ENCODE results near the gene USP15.

Gene USP15

GRCh38 chr12:62313727-62314380 is 53.6 kb downstream of the USP15 start:
- Histone ChIP-seq H3K27me3 (ENCODE audit: low read length) (no peaks in the 10 kb centered on the region), H3K36me3 (ENCODE audit: low read length) (peaks cover 50% of the 10 kb centered on the region), H3K79me2 (ENCODE audit: insufficient read depth, low read length) (peaks cover 51% of the 10 kb centered on the region), H3K9ac (ENCODE audit: low read length) (no peak overlapping the region), H3K27ac (ENCODE audit: low read depth, low read length) (no peak overlapping the region), H3K9me3 (ENCODE audit: insufficient read depth, low read length) (no peaks in the 10 kb centered on the region), H3F3A (ENCODE audit: insufficient read depth) (no peaks in the 10 kb centered on the region; the same call in 1 of the 2 replicates), H3K4me2 (ENCODE audit: low read depth, low read length, poor library complexity, severe bottlenecking) (no peak overlapping the region), H3K4me3 (ENCODE audit: insufficient read depth, low read length, poor library complexity, severe bottlenecking) (no peak overlapping the region), H2AFZ (ENCODE audit: low read depth, low read length, severe bottlenecking) (no peak overlapping the region), H3K9me2 (replicated peaks; ENCODE audit: insufficient read depth, low read length) (no peaks in the 10 kb centered on the region), H4K20me1 (ENCODE audit: low read depth, low read length) (peaks cover 21% of the 10 kb centered on the region)
- TF ChIP-seq, protein P1, sequence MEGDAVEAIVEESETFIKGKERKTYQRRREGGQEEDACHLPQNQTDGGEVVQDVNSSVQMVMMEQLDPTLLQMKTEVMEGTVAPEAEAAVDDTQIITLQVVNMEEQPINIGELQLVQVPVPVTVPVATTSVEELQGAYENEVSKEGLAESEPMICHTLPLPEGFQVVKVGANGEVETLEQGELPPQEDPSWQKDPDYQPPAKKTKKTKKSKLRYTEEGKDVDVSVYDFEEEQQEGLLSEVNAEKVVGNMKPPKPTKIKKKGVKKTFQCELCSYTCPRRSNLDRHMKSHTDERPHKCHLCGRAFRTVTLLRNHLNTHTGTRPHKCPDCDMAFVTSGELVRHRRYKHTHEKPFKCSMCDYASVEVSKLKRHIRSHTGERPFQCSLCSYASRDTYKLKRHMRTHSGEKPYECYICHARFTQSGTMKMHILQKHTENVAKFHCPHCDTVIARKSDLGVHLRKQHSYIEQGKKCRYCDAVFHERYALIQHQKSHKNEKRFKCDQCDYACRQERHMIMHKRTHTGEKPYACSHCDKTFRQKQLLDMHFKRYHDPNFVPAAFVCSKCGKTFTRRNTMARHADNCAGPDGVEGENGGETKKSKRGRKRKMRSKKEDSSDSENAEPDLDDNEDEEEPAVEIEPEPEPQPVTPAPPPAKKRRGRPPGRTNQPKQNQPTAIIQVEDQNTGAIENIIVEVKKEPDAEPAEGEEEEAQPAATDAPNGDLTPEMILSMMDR (IDR thresholded peaks at IDR 0.05; ENCODE audit: insufficient read depth, low read length, poor library complexity, severe bottlenecking), result no peak
- no peak for TF ChIP-seq EZH2phosphoT487 (conservative IDR thresholded peaks at IDR 0.05; ENCODE audit: low read length)

GRCh38 chr12:62317017-62317416 is 56.8 kb downstream of the USP15 start:
- Histone ChIP-seq H4K20me1 (ENCODE audit: low read depth, low read length) (peaks cover 18% of the 10 kb centered on the region), H3K27me3 (ENCODE audit: low read length) (no peaks in the 10 kb centered on the region), H3K9ac (ENCODE audit: low read length) (no peak overlapping the region), H3K4me3 (ENCODE audit: insufficient read depth, low read length, poor library complexity, severe bottlenecking) (no peak overlapping the region), H3K4me2 (ENCODE audit: low read depth, low read length, poor library complexity, severe bottlenecking) (no peak overlapping the region), H3K27ac (ENCODE audit: low read depth, low read length) (no peak overlapping the region), H3K79me2 (ENCODE audit: insufficient read depth, low read length) (peaks cover 30% of the 10 kb centered on the region), H2AFZ (ENCODE audit: low read depth, low read length, severe bottlenecking) (no peak overlapping the region), H3K9me3 (ENCODE audit: insufficient read depth, low read length) (no peaks in the 10 kb centered on the region), H3K9me2 (replicated peaks; ENCODE audit: insufficient read depth, low read length) (no peaks in the 10 kb centered on the region), H3F3A (ENCODE audit: insufficient read depth) (no peaks in the 10 kb centered on the region; the same call in 1 of the 2 replicates), H3K36me3 (ENCODE audit: low read length) (peaks cover 54% of the 10 kb centered on the region)
- TF ChIP-seq, protein P1 (IDR thresholded peaks at IDR 0.05; ENCODE audit: insufficient read depth, low read length, poor library complexity, severe bottlenecking), result no peak
- TF ChIP-seq EZH2phosphoT487 (conservative IDR thresholded peaks at IDR 0.05; ENCODE audit: low read length), result no peak

DNA sequence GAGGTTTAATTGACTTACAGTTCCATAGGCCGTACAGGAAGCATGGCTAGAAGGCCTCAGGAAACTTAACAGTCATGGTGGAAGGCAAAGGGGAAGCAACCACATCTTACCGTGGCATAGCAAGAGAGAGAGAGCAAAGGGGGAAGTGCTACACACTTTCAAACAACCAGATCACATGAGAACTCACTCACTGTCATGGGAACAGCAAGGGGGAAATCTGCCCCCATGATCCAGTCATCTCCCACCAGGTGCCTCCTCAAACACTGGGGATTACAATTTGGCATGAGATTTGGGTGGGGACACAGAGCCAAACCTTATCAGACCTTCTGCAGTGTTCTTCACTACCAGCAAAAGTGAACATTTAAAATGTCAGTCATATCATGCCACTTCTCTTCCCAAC is 58.9 kb downstream of the USP15 start:
- Histone ChIP-seq H3K27me3 (ENCODE audit: low read length) (no peaks in the 10 kb centered on the region), H3F3A (ENCODE audit: insufficient read depth) (no peaks in the 10 kb centered on the region), H3K4me3 (ENCODE audit: insufficient read depth, low read length, poor library complexity, severe bottlenecking) (no peak overlapping the region), H3K9me3 (ENCODE audit: insufficient read depth, low read length) (no peaks in the 10 kb centered on the region), H3K36me3 (ENCODE audit: low read length) (peaks cover 58% of the 10 kb centered on the region), H3K9me2 (replicated peaks; ENCODE audit: insufficient read depth, low read length) (no peaks in the 10 kb centered on the region), H4K20me1 (ENCODE audit: low read depth, low read length) (0 out of 2 replicates have a peak, but pooled peaks cover 11% of the 10 kb centered on the region), H3K79me2 (ENCODE audit: insufficient read depth, low read length) (peaks cover 16% of the 10 kb centered on the region), H2AFZ (ENCODE audit: low read depth, low read length, severe bottlenecking) (no peak overlapping the region), H3K27ac (ENCODE audit: low read depth, low read length) (no peak overlapping the region), H3K9ac (ENCODE audit: low read length) (no peak overlapping the region), H3K4me2 (ENCODE audit: low read depth, low read length, poor library complexity, severe bottlenecking) (no peak overlapping the region)
- TF ChIP-seq EZH2phosphoT487 (conservative IDR thresholded peaks at IDR 0.05; ENCODE audit: low read length), result no peak
- TF ChIP-seq, protein P1 (IDR thresholded peaks at IDR 0.05; ENCODE audit: insufficient read depth, low read length, poor library complexity, severe bottlenecking), result no peak
